Neural progenitor cell (in vitro differentiated cells): ENCODE measurements around the gene SEMA6A.

Experiments
- CTCF ChIP-seq: fragments of 200-600 bp; sonication (generic); IDR thresholded peaks from 2 replicates; pipeline ENCODE4 v1.5.1; 2017; ENCODE audit warnings: antibody characterized with exemption, mild to moderate bottlenecking
- EZH2 ChIP-seq: fragments of 200-600 bp; sonication (generic); IDR thresholded peaks from 2 replicates; pipeline ENCODE4 v1.6.1; 2017; ENCODE audit warnings: antibody characterized with exemption, mild to moderate bottlenecking, moderate library complexity

DNA sequence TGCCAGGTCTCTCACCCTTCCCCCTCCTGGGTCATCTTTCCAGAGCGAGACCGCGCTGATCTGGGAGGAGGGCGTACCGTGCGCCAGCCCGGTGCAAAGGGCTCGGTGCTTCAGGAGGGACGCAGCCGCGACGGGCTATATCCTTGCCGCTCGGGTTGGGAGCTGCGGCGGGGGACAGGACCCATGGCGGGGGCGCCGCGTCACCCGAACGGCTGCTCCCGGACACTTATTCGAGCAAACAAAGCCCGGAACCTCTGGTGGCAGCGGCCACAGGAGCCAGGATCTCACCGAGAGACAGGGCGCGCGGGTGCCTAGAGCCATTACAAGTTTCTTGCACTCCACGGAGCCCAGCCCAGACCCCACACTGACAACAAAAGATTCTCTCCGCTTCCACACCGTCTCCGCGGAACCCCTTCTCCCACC is 1.3 kb downstream of the SEMA6A start:
- TF ChIP-seq EZH2 (no peak), CTCF (no peak)
